IMR-90 (cell line): Measurements from ENCODE around the gene UROD. TPM values are rescaled to one million over a fixed set of nuclear protein-coding genes. Genes with fewer than 3 reads are reported as not detected.

Experiments
- ATAC-seq: fragments of 200-7000 bp; cut with Tn5 transposase; 2 replicates; pipeline ENCODE4 v1.9.1; 2020; ENCODE audit warnings: low read depth, mild to moderate bottlenecking, moderate library complexity
- BruUV-seq: library from RNA; stranded (reverse); fragments of 400-500 nt; replicated peaks from 2 replicates; lab custom pipeline; 2021; lab: Mats Ljungman, UMichigan
- CTCF ChIA-PET: fragments of 300-600 bp; formaldehyde crosslinking; extraction: SDS; loops from one replicate; lab custom pipeline; 2021; ENCODE audit warnings: antibody characterized with exemption; lab: Yijun Ruan, JAX
- POLR2A ChIA-PET: fragments of 300-600 bp; sonication (Branson Sonifier 250); formaldehyde crosslinking; loops from one replicate; lab custom pipeline; 2022; ENCODE audit warnings: antibody characterized with exemption; ENCODE audit not compliant: unreplicated experiment; lab: Charles Lee
- DNase-seq: peaks from one replicate; pipeline ENCODE4 v3.0.0; 2013
- H2AFZ ChIP-seq: replicated peaks from 2 replicates; pipeline ENCODE3; 2013; ENCODE audit warnings: low read length, mild to moderate bottlenecking; ENCODE audit not compliant: poor library complexity
- H2AK5ac ChIP-seq: 2 replicates; pipeline ENCODE4 v1.6.1; 2013; ENCODE audit warnings: low read depth, low read length, inconsistent platforms
- H2AK9ac ChIP-seq: replicated peaks from 2 replicates; pipeline ENCODE3; 2013; ENCODE audit warnings: mild to moderate bottlenecking, low read depth, low read length, moderate library complexity; ENCODE audit not compliant: poor library complexity
- H2BK120ac ChIP-seq: 2 replicates; pipeline ENCODE4 v1.6.1; 2013; ENCODE audit warnings: low read depth, low read length, inconsistent platforms
- H2BK15ac ChIP-seq: 3 replicates; pipeline ENCODE4 v1.6.1; 2013; ENCODE audit warnings: low read depth, low read length, inconsistent platforms
- H2BK20ac ChIP-seq: 2 replicates; pipeline ENCODE4 v1.6.1; 2013; ENCODE audit warnings: low read depth, mild to moderate bottlenecking, inconsistent platforms, low read length, moderate library complexity
- H2BK5ac ChIP-seq: 2 replicates; pipeline ENCODE4 v1.6.1; 2013; ENCODE audit warnings: mild to moderate bottlenecking, low read depth, low read length, inconsistent platforms; ENCODE audit not compliant: poor library complexity, severe bottlenecking
- H3K14ac ChIP-seq: replicated peaks from 2 replicates; pipeline ENCODE4 v1.6.1; 2013; ENCODE audit warnings: low read depth, low read length, inconsistent platforms
- H3K18ac ChIP-seq: 2 replicates; pipeline ENCODE4 v1.6.1; 2013; ENCODE audit warnings: low read depth, low read length, control low read depth
- H3K23ac ChIP-seq: 2 replicates; pipeline ENCODE4 v1.6.1; 2013; ENCODE audit warnings: low read depth, low read length, inconsistent platforms
- H3K27ac ChIP-seq: 2 replicates; pipeline ENCODE4 v1.5.1; 2013; ENCODE audit warnings: mild to moderate bottlenecking, control low read depth, low read length; ENCODE audit not compliant: insufficient read depth
- H3K27me3 ChIP-seq: 2 replicates; pipeline ENCODE4 v1.6.1; 2013; ENCODE audit warnings: low read length; ENCODE audit not compliant: control insufficient read depth, insufficient read depth
- H3K36me3 ChIP-seq: 2 replicates; pipeline ENCODE4 v1.6.1; 2013; ENCODE audit warnings: low read length, mixed read lengths; ENCODE audit not compliant: control insufficient read depth, insufficient read depth
- H3K4ac ChIP-seq: 2 replicates; pipeline ENCODE4 v1.6.1; 2013; ENCODE audit warnings: low read depth, low read length, inconsistent platforms
- H3K4me1 ChIP-seq: 2 replicates; pipeline ENCODE4 v1.6.1; 2013; ENCODE audit warnings: low read length, mixed read lengths; ENCODE audit not compliant: control insufficient read depth, insufficient read depth
- H3K4me2 ChIP-seq: 2 replicates; pipeline ENCODE4 v1.6.1; 2013; ENCODE audit warnings: low read depth, mild to moderate bottlenecking, control low read depth, low read length, moderate library complexity
- H3K4me3 ChIP-seq: 2 replicates; pipeline ENCODE4 v1.5.1; 2013; ENCODE audit warnings: low read depth, mild to moderate bottlenecking, control low read depth, low read length, moderate library complexity; ENCODE audit not compliant: insufficient read depth
- H3K56ac ChIP-seq: 2 replicates; pipeline ENCODE4 v1.6.1; 2013; ENCODE audit warnings: low read length, inconsistent platforms; ENCODE audit not compliant: insufficient read depth; ENCODE audit errors: extremely low read depth
- H3K79me1 ChIP-seq, 2 experiments: 2 replicates each; pipeline ENCODE4 v1.6.1; 2013; ENCODE audit warnings: low read length in 2 of 2, inconsistent platforms in 1 of 2, low read depth in 1 of 2
- H3K9ac ChIP-seq: 2 replicates; pipeline ENCODE4 v1.6.1; 2013; ENCODE audit warnings: low read depth, low read length, control low read depth
- H3K9me1 ChIP-seq: 2 replicates; pipeline ENCODE4 v1.6.1; 2013; ENCODE audit warnings: low read length, inconsistent platforms; ENCODE audit not compliant: insufficient read depth
- H3K9me3 ChIP-seq: 2 replicates; pipeline ENCODE4 v1.6.1; 2013; ENCODE audit warnings: low read length; ENCODE audit not compliant: control insufficient read depth, insufficient read depth
- H4K20me1 ChIP-seq: 2 replicates; pipeline ENCODE4 v1.6.1; 2013; ENCODE audit warnings: low read length, inconsistent platforms; ENCODE audit not compliant: insufficient read depth
- H4K5ac ChIP-seq: 2 replicates; pipeline ENCODE4 v1.6.1; 2013; ENCODE audit warnings: mild to moderate bottlenecking, low read depth, low read length, control low read depth
- H4K8ac ChIP-seq, 2 experiments: 2 replicates each; pipeline ENCODE4 v1.6.1; 2013; ENCODE audit warnings: low read depth in 2 of 2, low read length in 2 of 2, control low read depth in 1 of 2, inconsistent platforms in 1 of 2
- H4K91ac ChIP-seq: 2 replicates; pipeline ENCODE4 v1.6.1; 2013; ENCODE audit warnings: low read depth, low read length, inconsistent platforms; ENCODE audit not compliant: insufficient read depth
- BHLHE40 ChIP-seq: fragments of 150-350 bp; IDR thresholded peaks from 2 replicates; pipeline ENCODE4 v1.6.1; 2016; ENCODE audit warnings: mild to moderate bottlenecking, low read depth, low read length
- CEBPB ChIP-seq: IDR thresholded peaks from 2 replicates; pipeline ENCODE4 v1.6.1; 2012; ENCODE audit warnings: low read depth, low read length, improper control_type of control experiment
- CHD1 ChIP-seq: IDR thresholded peaks from 2 replicates; pipeline ENCODE4 v1.6.1; 2012; ENCODE audit warnings: low read depth, low read length, improper control_type of control experiment
- FOS ChIP-seq: fragments of 150-350 bp; IDR thresholded peaks from 2 replicates; pipeline ENCODE4 v1.6.1; 2016; ENCODE audit warnings: low read depth, low read length
- MAFK ChIP-seq: IDR thresholded peaks from 2 replicates; pipeline ENCODE4 v1.6.1; 2012; ENCODE audit warnings: low read depth, low read length, improper control_type of control experiment
- MXI1 ChIP-seq: IDR thresholded peaks from 2 replicates; pipeline ENCODE4 v1.6.1; 2012; ENCODE audit warnings: low read depth, mild to moderate bottlenecking, low read length, moderate library complexity, borderline replicate concordance
- POLR2A ChIP-seq: IDR thresholded peaks from 2 replicates; pipeline ENCODE4 v1.6.1; 2012; ENCODE audit warnings: mild to moderate bottlenecking, low read depth, low read length
- RFX5 ChIP-seq: IDR thresholded peaks from 2 replicates; pipeline ENCODE4 v1.8.0; 2012; ENCODE audit warnings: low read depth, mild to moderate bottlenecking, low read length, moderate library complexity
- SMC3 ChIP-seq: fragments of 150-350 bp; IDR thresholded peaks from 2 replicates; pipeline ENCODE4 v1.6.1; 2016; ENCODE audit warnings: low read depth, mild to moderate bottlenecking, antibody characterized with exemption, low read length, moderate library complexity
- WGBS, 2 experiments: methylation state at CpG; one replicate each; pipeline versions ENCODE4 v1.1.5 to v1.1.7; 2013; ENCODE audit warnings: missing lambda C conversion rate in 2 of 2; ENCODE audit not compliant: insufficient read length in 1 of 2; ENCODE audit errors: extremely low coverage in 2 of 2; 5-methylcytosine and 5-hydroxymethylcytosine counted together
- dilution Hi-C: fragments of 300-500 bp; cut with HindIII; formaldehyde crosslinking; loops from one replicate; pipeline ENCODE4 v1.14.3; 2018; ENCODE audit warnings: low sequenced_read_pairs; ENCODE audit not compliant: unreplicated experiment
- in situ Hi-C: fragments of 300-500 bp; cut with MboI; formaldehyde crosslinking; loops from 3 replicates; pipeline ENCODE4 v1.14.3; 2019; ENCODE audit warnings: low sequenced_read_pairs, inconsistent platforms, mixed read lengths
- intact Hi-C: fragments of 100-400 bp; cut with micrococcal nuclease; formaldehyde crosslinking; loops from 2 replicates; pipeline ENCODE4 v1.10.0; 2022
- polyA plus RNA-seq, 3 experiments: library from polyadenylated mRNA; depleted of rRNA; stranded (reverse); fragments of >200 nt; gene quantifications; 2 replicates each; pipeline ENCODE4 v1.2.3, GENCODE V29; 2012; ENCODE audit warnings: low replicate concordance in 1 of 3
- total RNA-seq: library from RNA; depleted of rRNA; stranded (reverse); fragments of >200 nt; gene quantifications from 2 replicates; pipeline ENCODE4 v1.2.3, GENCODE V29; 2012
- TF ChIP-seq, protein P1 (sequence below): conservative IDR thresholded peaks from 2 replicates; pipeline ENCODE4 v1.5.1; 2012; ENCODE audit warnings: mild to moderate bottlenecking, low read depth, low read length, improper control_type of control experiment

UROD gene
- total and polyA plus RNA-seq, 2 of the 4 experiments (the other 2 are of a cell fraction): 220 to 224 TPM

DNA sequence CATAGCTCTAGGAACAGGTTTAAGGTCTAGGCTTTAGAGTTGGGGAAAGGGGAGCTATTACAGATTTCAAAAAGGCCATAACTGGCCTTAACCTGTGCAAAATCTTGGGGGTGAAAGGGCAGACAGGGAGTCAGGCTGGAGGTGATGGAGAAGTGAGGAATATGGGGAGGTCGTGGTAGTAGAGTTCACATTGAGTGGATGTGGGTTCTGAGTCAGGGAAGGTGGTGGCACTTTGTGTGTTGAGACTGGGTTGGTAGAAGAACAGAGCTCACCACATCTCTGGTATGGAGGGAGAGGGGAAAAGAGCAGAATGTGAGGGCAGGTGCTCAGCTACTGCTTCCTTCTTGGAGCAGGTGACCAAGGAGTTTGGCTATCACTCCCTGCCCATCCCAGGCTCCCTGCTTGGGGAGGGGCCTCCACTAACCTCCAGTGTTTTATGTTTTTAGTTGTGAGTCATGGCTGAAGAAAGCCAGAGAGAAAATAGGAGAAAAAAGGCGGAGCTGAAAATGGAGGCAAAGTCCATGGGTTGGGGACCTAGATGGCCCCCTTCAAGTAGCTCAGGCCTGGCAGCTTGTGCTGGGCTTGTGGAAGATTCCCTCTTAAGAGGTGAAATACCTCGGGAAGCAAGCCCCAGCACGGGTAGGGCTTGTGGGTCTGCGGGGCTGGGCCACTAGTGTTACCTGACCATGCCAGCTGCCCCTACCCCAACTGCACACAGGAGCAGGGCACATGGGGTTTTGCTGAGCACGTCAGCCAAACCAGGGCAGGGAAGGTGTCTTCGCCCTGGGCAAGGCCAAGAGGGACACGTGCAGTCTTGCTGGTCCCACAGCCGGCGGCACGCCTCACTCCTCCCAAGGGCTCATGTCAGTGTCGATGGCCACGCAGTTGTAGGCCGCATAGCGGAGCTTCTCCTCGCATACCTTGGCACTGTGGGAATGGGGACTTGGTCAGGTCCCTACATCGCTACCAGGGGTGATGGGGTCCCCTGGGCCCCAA, 9.1 kb upstream of the UROD start:
- Histone ChIP-seq H3K4me3 (no peak overlapping the region), H3K18ac (no peak overlapping the region), H3K4me1 (no peaks in the 10 kb centered on the region), H3K4me2 (no peak overlapping the region), H2BK20ac (no peak overlapping the region), H3K9me3 (no peaks in the 10 kb centered on the region), H3K9ac (no peak overlapping the region), H2BK5ac (no peak overlapping the region), H3K27me3 (no peaks in the 10 kb centered on the region), H3K79me1 (no peaks in the 10 kb centered on the region), H3K56ac (no peak overlapping the region), H3K14ac (no peak overlapping the region), H3K23ac (no peak overlapping the region), H4K91ac (no peak overlapping the region), H4K20me1 (no peaks in the 10 kb centered on the region), H2AK9ac (no peak overlapping the region), H2AFZ (no peak overlapping the region), H2BK15ac (no peak overlapping the region), H2BK120ac (no peak overlapping the region), H3K9me1 (0 out of 2 replicates have a peak, but pooled peaks cover 3% of the 10 kb centered on the region), H4K8ac (no peak overlapping the region), H3K4ac (no peak overlapping the region), H3K36me3 (peaks cover 54% of the 10 kb centered on the region), H4K5ac (no peak overlapping the region), H2AK5ac (no peak overlapping the region), H3K27ac (no peak overlapping the region)
- no peak for DNase-seq
- in situ Hi-C loops (no loop called here), intact Hi-C loops (no loop called here), dilution Hi-C loops (no loop called here)
- 100% methylated on average over 8 of the region's 17 CpGs; no CpG with 5 or more reads in 1 of the 2 experiments for WGBS, 2 experiments
- CTCF ChIA-PET: no interaction called here
- POLR2A ChIA-PET: interaction anchor here (0.5 kb wide), 1 partner anchor 300 kb away, joined by 6 read pairs; no protein-coding TSS in a partner anchor
- no peak for ATAC-seq
- TSS peak; percentile 63 for BruUV-seq
- TF ChIP-seq MAFK: no peak
- TF ChIP-seq MXI1: no peak
- TF ChIP-seq SMC3: no peak
- TF ChIP-seq BHLHE40: no peak
- TF ChIP-seq, protein P1, sequence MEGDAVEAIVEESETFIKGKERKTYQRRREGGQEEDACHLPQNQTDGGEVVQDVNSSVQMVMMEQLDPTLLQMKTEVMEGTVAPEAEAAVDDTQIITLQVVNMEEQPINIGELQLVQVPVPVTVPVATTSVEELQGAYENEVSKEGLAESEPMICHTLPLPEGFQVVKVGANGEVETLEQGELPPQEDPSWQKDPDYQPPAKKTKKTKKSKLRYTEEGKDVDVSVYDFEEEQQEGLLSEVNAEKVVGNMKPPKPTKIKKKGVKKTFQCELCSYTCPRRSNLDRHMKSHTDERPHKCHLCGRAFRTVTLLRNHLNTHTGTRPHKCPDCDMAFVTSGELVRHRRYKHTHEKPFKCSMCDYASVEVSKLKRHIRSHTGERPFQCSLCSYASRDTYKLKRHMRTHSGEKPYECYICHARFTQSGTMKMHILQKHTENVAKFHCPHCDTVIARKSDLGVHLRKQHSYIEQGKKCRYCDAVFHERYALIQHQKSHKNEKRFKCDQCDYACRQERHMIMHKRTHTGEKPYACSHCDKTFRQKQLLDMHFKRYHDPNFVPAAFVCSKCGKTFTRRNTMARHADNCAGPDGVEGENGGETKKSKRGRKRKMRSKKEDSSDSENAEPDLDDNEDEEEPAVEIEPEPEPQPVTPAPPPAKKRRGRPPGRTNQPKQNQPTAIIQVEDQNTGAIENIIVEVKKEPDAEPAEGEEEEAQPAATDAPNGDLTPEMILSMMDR: no peak
- no peak for TF ChIP-seq POLR2A
- TF ChIP-seq CHD1: no peak
- TF ChIP-seq CEBPB: no peak
- TF ChIP-seq FOS: no peak
- TF ChIP-seq RFX5: no peak
